GM19023 (cell line): Measurements from ENCODE around the gene CLDN22.

Experiments used
- ATAC-seq: cut with Tn5 transposase; IDR thresholded peaks from one replicate; pipeline ENCODE4 v1.9.1; 2021; ENCODE audit warnings: mild to moderate bottlenecking, moderate library complexity; ENCODE audit not compliant: unreplicated experiment

CLDN22 gene

DNA sequence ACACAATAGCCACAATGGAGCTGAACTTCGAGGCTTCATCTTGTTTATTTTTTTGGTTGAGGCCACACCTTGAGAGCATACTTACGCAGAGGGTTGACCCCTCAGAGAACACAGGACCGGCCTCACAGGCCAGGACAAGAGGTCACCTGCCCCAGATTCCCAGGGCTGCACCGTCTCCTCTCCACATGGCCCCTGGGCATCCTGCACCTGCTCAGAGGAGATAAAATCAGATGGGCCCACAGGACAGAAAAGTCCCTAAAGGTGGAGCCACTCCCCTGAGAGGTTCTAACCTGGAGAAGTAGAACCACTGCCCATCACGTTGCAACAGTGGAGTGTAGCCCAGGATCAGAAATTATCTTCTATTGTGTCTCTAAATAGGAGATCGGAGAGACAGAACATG lies 3.2 kb upstream of the CLDN22 start:
- ATAC-seq, result no peak

DNA sequence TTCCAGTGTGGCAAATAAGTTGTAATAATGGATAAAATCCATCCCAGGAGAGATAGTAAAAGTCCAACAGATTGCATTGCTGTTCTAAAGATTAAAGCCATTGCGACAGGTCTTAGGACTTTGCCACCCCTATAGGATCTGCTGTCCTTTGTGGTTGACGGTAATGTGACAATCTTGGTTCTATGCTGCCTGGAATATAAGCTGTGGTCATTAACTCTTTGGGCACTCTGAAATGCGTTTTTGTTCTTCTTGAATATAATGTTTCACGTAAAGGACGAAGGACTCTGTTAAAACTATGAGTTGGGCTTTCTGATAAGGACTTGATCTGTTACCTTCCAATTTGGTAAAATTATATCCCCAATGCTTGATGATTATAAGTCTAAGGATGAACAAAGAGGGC lies 2.2 kb upstream of the CLDN22 start, which contains the start of gene CLDN24:
Gene CLDN24, minus strand, starts transcription at position 101 of the 400 bp plus-strand sequence. Its CDS starts 0 bp downstream, at position 101.
- no peak for ATAC-seq

DNA sequence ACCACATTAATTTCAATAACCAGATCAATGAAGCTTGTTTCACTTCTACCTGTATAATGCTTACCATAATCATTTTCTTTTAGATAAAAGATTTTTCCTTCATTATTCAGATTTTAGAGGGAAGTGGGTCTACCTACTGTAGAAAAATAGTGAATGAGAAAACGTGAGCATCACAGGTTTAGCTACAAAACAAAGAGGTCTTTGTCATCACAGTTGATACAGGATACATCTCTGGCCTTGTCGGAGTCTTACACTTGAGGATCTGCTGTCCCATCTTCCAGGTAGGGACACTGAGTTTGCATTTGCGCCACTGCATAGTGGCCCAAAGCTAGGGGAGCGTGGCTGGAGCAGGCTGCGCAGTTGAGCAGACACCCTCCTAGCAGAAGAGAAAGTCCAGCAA lies 1.4 kb upstream of the CLDN22 start:
- no peak for ATAC-seq

DNA sequence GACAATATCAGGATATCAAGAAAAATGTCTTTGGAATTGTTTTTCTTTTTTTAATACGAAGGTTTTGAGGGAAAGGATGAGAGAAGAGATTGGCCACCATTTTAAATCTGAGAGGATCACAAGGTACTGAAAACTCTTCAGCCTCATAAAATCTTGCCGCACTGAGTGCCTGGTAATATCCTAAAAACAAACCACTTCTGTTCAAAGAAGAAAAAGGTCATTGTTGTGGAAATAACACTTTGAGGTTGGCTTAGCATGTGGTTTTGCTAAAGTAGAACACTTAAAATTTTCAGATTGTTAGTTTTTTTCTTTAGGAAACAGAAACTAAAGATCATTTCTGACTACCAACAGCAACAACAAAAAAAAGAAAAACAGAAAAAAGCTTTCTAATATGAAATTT lies 1.0 kb upstream of the CLDN22 start:
- no peak for ATAC-seq

DNA sequence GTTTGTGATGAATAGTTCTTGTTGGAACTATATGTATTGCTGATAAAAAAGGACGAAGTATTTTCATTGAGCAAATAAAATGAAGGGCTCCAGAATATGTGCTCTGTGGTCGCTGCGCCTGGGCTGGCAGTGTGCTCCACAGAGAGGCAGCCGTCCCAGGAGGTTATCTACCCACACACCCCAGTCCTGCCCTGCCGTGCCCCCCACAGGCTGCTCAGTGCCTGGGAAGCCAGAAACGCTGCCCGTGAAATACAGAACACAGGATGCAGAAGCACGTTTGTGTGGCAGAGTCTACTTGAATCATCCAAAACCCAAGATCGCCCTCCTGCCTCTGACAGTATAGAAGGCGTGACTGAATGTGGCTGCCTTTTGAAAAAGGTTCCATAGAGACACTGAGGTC lies 1.4 kb downstream of the CLDN22 start:
- no peak for ATAC-seq

DNA sequence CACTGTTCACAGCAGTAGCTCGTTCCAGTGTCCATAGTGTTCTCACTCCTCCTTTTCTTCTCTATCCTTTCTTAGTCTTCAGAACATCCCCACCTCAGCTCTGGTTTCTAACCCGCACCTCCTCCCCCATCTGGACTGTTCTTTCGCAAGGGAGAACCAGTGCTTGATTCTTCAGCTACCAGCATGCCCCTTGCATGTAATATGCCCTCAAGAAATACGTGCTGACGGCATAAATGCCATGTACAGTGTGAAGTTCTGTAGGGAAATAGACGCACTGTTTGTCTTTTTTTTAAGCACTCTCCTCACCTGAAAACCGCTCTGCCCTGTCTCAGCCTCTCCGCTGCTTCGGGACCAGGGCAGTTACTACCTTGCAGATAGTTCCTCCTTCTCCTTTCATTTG lies 5.3 kb downstream of the CLDN22 start:
- ATAC-seq, result no peak

DNA sequence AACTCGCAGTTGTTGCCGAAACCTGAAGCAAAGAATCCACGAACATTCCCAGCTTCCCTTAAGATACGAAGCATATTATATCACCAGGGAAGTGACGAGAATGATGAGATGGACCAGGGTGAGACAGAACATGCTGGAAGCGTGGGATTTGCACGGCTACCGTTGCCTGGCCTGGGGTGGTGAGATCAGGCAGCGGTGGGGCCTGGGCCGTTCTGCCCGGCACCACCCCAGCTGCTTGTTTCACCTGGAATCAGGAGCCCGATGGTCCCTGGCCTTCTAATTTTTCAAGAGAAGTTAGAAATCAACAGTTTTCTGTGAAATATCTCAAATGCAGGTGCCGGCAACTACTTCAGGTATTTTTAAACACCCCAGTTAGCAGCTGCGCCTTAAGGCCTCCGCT lies 5.7 kb downstream of the CLDN22 start:
- no peak for ATAC-seq

DNA sequence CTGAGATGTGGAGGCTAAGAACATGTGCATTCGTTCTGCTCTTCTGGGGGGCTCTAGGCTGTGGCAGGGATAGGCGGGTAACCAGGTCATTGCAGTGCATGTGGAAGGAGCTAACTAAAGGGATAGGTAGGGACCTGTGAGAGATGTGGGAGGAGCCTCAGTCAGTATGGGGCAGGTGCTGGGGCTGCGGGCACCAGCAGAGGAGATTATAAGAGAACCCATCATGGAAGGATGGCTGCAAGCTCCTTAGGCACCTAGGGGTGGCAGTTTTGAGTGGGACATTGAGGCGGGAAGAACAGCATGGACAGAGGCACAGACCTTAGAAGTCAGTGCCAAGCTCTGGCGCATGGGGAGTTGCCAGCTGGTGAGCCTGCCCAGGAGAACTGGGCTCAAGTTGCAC lies 7.2 kb downstream of the CLDN22 start:
- no peak for ATAC-seq

DNA sequence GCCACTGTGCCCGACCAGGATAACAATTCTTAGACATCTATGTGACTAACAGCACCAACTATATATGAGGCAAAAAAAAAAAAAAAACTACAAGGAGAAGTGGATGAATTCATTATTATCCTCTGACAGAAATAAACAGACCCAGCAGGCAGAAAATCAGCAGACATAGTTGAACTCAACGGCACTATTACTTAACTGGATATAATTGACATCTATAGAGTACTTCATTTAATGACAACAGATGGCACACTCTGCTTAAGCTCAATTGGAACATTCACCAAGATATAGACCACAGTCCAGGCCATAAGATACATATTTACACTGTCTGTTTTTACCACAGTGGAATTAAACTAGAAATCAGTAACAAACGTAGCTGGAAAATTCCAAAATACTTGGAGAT lies 13.3 kb downstream of the CLDN22 start:
- ATAC-seq, result no peak

DNA sequence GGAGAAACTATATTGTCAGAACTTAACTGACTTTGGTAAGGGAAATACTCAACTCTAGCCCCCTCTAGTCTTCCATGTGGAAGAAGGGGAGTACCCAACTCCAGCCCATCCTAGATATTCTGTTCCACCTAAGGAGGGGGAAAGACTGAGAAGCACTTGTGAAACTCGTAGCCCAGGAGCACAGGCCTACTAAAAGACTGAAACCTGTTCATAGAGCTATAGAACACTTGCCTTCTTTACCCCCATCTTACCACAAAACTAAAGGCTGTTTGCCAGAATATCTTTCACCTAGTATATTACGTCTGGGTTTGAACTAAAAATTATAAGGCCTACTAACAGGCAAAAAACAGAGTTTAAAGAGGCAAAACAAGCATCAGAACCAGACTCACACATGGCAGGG lies 15.5 kb downstream of the CLDN22 start:
- ATAC-seq, result no peak

DNA sequence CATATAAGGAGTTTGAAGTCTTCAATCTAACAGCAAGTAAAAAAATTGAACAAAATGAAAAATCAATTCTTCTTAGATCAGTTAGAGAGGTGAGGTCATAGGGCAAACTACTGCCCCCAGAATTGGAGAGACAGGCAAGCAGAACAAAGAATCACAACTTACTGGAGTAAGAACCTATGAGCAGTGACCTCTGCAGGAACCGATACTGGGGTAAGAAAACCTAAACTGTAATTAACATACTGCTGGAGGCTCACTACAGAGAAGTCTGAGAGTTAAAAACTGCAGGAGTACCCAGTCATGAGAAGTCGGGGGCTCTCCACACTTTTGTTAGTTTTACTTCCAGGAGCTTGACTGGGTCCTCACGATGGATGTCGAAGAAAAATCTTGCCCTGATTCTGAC lies 16.0 kb downstream of the CLDN22 start:
- ATAC-seq, result no peak

DNA sequence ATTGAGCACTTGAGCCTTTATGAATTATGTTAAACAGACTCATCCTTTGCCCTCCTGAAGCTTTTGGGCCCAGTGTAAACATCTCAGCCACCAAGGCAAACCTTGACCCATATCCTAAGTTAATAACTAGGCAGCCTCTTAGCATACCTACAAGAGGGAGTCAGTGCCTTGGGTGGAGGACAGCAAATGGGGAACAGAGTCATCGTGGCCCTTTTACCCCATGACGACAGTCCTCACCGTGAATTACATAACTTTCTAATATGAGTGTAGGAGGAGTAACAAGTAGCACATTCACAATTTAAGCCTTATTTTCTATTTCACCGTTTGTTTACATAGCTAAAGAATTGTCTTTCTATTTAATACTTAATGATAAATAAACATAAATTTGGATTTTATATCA lies 16.8 kb downstream of the CLDN22 start:
- ATAC-seq, result no peak

DNA sequence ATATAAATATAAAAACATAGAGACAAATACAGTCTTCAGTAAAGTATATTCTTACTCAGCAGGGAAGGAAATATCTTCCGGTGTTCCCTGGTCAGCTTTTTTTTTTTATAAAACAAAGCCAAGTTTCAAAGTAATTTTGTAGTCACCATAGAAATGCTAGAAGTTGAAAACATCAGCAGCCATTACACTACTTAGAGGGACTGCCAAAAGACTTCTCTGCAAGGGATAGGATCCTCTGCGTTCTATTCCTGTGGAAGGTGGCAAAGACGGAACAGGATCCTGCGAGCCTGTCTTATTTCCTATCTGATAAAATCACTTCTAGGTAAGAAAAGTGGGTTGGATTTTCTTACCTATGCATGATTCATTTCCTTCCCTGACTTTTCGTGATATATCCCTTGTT lies 19.4 kb downstream of the CLDN22 start:
- no peak for ATAC-seq

DNA sequence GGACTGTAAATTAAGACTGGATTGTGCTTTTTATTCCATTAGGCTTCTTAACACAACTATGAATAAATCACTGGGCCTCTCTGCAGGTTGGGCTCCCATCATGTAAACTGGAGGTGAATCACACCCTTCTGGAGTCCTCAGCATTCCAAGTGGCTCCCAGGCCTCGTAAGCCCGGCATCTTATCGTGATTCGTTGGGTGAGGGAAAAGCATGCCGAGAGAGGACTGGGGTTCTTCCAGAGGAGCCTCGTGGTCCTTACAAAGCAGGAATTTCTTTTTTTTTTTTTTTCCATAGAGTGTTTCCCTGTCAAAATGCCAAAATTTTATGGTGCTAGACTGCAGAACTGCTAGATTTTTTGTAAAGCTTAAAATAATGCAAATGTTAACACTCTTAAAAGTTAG lies 20.0 kb downstream of the CLDN22 start:
- no peak for ATAC-seq

DNA sequence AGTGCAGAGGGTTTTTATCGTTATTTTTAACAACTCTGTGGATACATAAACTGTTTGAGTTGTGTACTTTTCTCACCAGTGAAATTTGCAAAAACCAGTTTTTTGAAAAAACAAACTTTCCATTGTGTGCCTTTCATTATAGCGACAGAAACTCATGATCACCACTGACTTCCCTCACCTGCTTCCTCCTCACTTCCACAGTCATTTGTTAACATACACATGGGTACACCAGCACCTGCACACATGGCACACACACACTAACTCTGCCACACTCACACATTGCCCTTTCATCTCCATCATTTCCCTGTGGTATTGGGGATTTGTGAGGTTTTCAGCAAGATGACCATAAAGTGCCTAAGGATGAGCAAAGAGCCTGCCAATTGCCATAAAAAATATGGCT lies 20.6 kb downstream of the CLDN22 start:
- ATAC-seq, result no peak

DNA sequence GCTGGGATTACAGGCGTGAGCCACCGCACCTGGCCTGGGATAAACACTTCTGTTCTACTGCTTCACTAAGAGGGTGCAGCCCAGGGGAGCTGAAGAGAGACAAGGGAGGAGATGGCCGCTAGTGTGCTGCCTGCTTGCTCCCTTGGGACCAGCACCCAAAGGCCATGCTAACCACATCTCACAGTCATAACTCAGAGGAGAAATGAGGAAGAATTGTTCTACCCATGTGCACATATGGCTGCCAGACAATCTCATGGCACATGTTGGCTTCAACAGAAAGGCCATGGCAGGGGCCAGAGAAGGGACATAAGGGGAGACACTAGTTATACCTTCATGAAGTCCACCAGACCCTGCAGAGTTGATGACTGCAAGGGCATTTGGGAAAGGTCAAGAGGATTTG lies 22.4 kb downstream of the CLDN22 start:
- peak; percentile 67 for ATAC-seq

DNA sequence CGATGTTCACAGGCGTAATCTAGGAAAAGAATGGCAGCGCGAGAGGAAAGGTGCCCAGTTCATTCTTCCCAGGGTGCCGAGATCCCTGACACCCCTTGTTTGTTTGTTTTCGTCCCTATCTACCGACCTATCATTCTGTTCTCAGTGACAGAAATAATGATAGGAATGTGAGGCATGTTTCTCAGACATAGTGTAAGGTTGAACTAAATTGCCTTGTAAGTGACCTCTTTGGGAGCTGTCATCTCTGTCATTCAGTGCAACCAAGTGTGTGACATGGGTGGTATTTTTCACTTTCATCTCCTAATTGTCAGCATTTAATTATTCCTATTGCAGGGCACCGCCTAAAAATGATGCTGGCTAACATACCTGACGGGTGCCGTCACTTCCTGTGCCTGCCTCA lies 24.4 kb downstream of the CLDN22 start:
- ATAC-seq, result no peak

DNA sequence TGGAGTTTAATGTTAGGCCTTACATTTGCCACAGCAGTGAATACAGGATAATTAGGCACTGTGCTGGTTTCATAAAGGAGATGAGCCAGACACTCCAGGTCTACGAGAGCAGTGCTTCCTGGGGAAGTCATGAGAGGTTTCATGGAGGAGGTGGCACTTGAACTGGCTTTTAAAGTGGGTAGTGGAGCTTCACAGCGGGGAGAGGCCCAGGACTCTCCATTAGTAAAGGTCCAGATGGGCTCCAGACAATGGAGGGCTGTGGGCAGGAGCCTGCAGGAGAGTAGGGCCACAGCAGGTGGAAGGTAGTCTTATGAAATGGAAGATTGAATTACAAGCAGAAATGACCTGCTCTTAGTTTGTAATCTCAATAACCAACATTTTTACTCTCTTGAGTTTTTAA lies 29.0 kb downstream of the CLDN22 start:
- ATAC-seq, result no peak

DNA sequence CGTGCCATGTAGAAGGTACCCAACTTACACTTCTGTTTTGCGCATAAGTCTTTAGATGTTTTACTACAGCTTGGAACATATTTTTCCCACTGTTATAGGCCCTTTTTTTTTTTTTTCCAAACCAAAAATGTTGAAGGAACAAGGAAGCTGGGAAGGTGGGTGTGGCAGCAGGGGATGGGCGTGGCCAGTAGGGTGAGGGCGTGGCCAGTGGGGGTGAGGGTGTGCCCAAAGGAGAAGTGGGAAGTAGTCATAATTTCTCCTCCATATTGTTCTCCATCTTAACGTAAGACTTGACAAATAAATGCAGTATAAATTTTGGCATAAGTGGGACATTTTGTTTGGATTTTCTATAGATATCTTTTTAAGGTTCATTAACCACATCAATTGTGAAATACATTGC lies 30.4 kb downstream of the CLDN22 start:
- no peak for ATAC-seq

DNA sequence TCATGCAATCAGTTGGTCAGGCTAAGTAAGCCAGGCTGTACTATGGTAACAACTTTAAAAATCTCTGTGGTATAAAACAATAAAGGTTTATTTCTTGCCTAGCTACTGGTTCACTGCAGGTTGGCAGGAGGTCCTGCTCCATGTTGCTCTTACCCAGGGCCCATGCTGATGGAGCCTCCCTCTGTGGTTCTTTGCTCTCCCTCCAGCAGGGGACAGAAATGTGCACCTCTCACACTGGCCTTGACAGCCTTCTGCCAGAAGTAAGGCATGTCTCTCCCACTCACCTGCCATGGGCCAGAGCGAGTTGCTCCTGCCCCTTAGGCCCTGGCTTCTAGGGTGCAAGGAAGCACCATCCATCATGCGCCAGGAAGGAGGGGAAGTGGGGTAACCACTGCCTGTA lies 31.1 kb downstream of the CLDN22 start:
- ATAC-seq, result no peak

DNA sequence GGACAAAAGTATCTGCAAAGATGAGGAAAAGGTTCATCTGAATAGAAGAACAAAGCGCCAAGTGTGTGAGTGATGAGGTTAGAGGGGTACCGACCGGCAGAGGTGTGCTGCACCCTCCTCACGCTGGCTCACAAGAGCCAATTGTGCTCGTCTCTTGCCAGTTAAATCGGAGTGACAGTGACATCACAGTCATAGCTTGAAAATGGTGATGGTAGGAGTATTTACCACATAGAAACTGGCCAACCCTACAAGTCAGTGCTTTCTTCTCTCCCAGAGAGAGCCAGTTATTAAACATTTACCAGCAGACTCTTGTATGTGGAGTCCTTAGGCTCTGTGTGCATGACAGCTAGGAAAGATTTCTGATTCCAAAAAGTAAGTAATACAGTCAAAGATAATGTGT lies 32.4 kb downstream of the CLDN22 start:
- ATAC-seq, result peak; percentile 70

DNA sequence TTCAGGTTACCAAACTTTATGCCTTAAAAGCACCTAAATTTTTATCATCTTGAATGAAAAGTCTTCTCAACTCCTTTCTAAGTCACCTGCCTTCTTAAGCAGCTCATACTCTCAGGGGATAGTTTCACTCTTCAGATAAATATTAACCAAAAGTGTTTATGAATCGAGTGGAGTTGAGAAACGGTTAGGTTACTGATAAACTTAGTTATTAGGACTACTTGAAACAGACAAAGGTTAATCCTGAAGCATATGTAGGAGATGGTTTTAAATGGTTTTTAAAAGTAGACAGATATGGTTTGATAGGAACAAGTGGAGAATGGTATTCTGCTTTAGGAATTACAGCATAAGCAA lies 32.8 kb downstream of the CLDN22 start:
- peak; percentile 65 for ATAC-seq

DNA sequence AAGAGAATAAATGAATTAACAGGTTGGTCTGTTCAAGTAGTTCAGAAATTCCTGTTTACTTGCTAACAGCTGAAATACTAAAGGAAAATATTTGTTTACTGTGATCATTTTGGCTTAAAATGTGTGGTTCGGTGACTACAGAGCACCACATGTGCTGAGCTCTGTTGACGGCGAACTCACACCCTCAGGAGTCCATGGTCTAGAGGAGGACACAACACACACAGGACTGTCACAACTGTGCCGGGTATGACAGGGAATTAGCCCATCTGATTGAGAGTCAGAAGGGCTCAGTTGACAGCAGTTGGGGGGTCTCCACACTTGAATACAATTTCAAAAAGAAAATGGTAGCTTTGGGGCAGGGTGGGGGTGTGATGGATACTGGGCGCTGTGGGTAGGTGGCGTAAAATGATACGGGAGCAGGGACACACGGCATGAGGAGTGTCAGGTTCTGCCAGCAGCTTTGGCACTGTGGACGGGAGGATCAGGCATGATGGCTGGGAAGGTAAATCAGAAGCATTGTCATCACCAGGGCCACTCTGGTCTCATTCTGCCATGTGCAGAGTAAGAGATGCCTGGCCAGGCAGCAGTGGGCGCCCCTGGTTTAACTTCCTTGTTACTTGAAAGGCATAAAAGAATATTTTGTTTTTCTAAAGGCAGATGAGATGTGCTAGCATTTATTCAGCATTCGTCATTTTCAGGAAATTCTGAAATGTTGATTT lies 33.3 kb downstream of the CLDN22 start:
- no peak for ATAC-seq
